ENCODE results near the gene RAP1A. TPM values are rescaled to one million over a fixed set of nuclear protein-coding genes. Genes with fewer than 3 reads are reported as not detected.

RAP1A gene
- total and polyA plus RNA-seq, 4 donors = 14.2 to 31.4 (median 25.8) TPM

DNA sequence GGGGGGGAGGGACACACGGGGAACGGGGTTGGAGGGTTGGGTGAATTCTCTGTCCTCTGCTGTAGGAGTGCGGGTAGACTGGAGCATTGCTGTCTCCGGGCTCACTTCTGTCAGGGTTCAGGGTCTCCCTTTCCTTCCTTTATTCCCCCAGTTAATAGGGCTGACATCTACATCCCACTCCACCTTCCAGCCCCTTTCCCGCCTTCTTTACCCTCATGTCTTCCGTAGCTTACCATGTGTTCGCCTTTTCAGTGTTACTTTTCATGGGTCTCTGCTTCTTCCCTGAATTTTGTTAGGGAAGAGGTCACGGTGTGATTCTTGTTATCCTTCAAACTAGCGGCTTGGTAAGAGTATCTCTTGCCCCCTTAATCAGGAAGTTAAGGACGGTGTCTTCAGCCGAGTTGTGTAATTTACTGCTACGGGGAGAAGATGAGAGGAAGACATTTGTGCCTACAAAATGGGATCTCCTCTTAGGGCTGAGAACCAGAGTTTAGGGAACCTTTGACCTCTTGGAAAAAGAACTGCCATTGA lies 917 bp downstream of the RAP1A start:
- peak in 1 of 2 donors; percentile 2 for TF ChIP-seq RXRA (IDR thresholded peaks at IDR 0.05)
- peak; percentile 46 for TF ChIP-seq YY1 (IDR thresholded peaks at IDR 0.05)
- TF ChIP-seq, protein P1, sequence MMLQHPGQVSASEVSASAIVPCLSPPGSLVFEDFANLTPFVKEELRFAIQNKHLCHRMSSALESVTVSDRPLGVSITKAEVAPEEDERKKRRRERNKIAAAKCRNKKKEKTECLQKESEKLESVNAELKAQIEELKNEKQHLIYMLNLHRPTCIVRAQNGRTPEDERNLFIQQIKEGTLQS (IDR thresholded peaks at IDR 0.05) = no peak
- TF ChIP-seq NR2F2 (IDR thresholded peaks at IDR 0.05) = peak; percentile 34
- no peak for DNase-seq (ENCODE audit: low spot score)
- H3K9me3 ChIP-seq (ENCODE audit: control insufficient read depth in 4 of 4, low read length in 3 of 4) = no peaks in the 10 kb centered on the region
- 1% methylated on average over 12 of the region's 12 CpGs for WGBS
- no peaks in the 10 kb centered on the region for H3K36me3 ChIP-seq (ENCODE audit: control insufficient read depth in 4 of 4, insufficient read depth in 3 of 4, low read depth in 1 of 4, low read length in 3 of 4)
- H3K4me1 ChIP-seq (ENCODE audit: control insufficient read depth in 4 of 4, insufficient read depth in 4 of 4, low read length in 3 of 4) = peaks cover 5 to 35% (median 21%) of the 10 kb centered on the region in 4 donors
- no peaks in the 10 kb centered on the region for H3K27me3 ChIP-seq (ENCODE audit: control insufficient read depth in 4 of 4, insufficient read depth in 4 of 4, low read length in 3 of 4)
- peak overlapping the region; percentile 30 to 97 for H3K9ac ChIP-seq (ENCODE audit: low read depth in 1 of 2, low read length in 2 of 2)
- H3K4me3 ChIP-seq (ENCODE audit: low read depth in 1 of 3, low read length in 3 of 3) = peak overlapping the region; percentile 92 to 99 (median 95)
- H3K27ac ChIP-seq (ENCODE audit: low read depth in 1 of 2, low read length in 2 of 2) = peak overlapping the region; percentile 93 to 96

DNA sequence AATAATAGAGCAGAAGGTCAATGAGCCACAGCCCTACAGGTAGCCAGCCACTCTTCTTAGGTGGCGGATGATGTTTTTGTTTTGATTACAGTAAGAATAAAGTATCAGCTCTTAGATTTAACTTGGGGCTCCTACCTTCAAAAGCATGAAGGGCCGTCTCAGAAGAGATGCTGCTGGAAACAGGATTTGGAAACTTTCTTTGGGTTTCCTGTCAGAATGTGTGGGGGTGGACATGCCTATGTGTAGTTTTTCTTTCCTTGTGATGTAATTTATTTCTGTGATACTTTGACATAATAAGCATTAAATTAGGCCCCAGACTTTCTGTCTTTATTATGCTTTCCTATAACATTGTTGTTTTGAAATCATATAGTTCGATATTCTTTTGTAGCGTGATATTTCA lies 1.5 kb downstream of the RAP1A start:
- peaks cover 5 to 35% (median 21%) of the 10 kb centered on the region in 4 donors for H3K4me1 ChIP-seq (ENCODE audit: control insufficient read depth in 4 of 4, insufficient read depth in 4 of 4, low read length in 3 of 4)
- peak overlapping the region; percentile 93 to 96 for H3K27ac ChIP-seq (ENCODE audit: low read depth in 1 of 2, low read length in 2 of 2)
- TF ChIP-seq YY1 (IDR thresholded peaks at IDR 0.05) (no peak), TAF1 (conservative IDR thresholded peaks at IDR 0.05) (no peak), EGR1 (IDR thresholded peaks at IDR 0.05; ENCODE audit: low read depth in 2 of 2) (no peak), SP1 (IDR thresholded peaks at IDR 0.05) (no peak), HNF4A (conservative IDR thresholded peaks at IDR 0.05) (no peak), GABPA (IDR thresholded peaks at IDR 0.05 in 1 of 2, conservative IDR thresholded peaks at IDR 0.05 in 1 of 2) (no peak)
- TF ChIP-seq, protein P1 (IDR thresholded peaks at IDR 0.05) = no peak
- TF ChIP-seq, protein P2, sequence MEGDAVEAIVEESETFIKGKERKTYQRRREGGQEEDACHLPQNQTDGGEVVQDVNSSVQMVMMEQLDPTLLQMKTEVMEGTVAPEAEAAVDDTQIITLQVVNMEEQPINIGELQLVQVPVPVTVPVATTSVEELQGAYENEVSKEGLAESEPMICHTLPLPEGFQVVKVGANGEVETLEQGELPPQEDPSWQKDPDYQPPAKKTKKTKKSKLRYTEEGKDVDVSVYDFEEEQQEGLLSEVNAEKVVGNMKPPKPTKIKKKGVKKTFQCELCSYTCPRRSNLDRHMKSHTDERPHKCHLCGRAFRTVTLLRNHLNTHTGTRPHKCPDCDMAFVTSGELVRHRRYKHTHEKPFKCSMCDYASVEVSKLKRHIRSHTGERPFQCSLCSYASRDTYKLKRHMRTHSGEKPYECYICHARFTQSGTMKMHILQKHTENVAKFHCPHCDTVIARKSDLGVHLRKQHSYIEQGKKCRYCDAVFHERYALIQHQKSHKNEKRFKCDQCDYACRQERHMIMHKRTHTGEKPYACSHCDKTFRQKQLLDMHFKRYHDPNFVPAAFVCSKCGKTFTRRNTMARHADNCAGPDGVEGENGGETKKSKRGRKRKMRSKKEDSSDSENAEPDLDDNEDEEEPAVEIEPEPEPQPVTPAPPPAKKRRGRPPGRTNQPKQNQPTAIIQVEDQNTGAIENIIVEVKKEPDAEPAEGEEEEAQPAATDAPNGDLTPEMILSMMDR (IDR thresholded peaks at IDR 0.05; ENCODE audit: low read depth, low read length, missing input control) = no peak
- no peak for DNase-seq (ENCODE audit: low spot score)
- H3K27me3 ChIP-seq (ENCODE audit: control insufficient read depth in 4 of 4, insufficient read depth in 4 of 4, low read length in 3 of 4) = no peaks in the 10 kb centered on the region
- no peaks in the 10 kb centered on the region for H3K9me3 ChIP-seq (ENCODE audit: control insufficient read depth in 4 of 4, low read length in 3 of 4)
- H3K36me3 ChIP-seq (ENCODE audit: control insufficient read depth in 4 of 4, insufficient read depth in 3 of 4, low read depth in 1 of 4, low read length in 3 of 4) = no peaks in the 10 kb centered on the region
- 73% methylated on average over 4 of the region's 4 CpGs for WGBS
- peak overlapping the region; percentile 92 to 99 (median 95) for H3K4me3 ChIP-seq (ENCODE audit: low read depth in 1 of 3, low read length in 3 of 3)
- peak overlapping the region; percentile 30 to 97 for H3K9ac ChIP-seq (ENCODE audit: low read depth in 1 of 2, low read length in 2 of 2)

DNA sequence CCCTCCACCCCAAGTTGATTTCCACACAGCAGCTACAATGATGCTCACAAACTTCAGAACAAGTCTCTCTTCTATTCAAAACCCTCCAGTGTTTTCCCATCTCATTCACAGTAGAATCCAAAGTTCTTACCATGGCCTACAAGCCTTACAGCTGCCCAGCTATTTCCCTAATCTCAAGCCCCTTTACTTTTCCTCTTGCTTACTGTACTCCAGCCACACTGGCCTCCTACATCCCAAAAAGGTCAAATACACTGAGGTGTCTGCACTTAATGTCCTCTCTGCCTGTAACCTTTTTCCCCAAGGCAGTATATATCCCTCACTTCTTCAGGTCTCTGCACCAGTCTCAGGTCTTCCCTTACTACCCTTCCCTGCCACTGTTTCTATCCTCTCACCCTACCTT lies 2.6 kb downstream of the RAP1A start:
- Histone ChIP-seq H3K4me1 (ENCODE audit: control insufficient read depth in 4 of 4, insufficient read depth in 4 of 4, low read length in 3 of 4) (peaks cover 5 to 38% (median 21%) of the 10 kb centered on the region in 4 donors), H3K27me3 (ENCODE audit: control insufficient read depth in 4 of 4, insufficient read depth in 4 of 4, low read length in 3 of 4) (no peaks in the 10 kb centered on the region), H3K9me3 (ENCODE audit: control insufficient read depth in 4 of 4, low read length in 3 of 4) (no peaks in the 10 kb centered on the region), H3K27ac (ENCODE audit: low read depth in 1 of 2, low read length in 2 of 2) (no peak overlapping the region), H3K9ac (ENCODE audit: low read depth in 1 of 2, low read length in 2 of 2) (peak overlapping the region in 1 of 2 donors; percentile 14), H3K36me3 (ENCODE audit: control insufficient read depth in 4 of 4, insufficient read depth in 3 of 4, low read depth in 1 of 4, low read length in 3 of 4) (no peaks in the 10 kb centered on the region), H3K4me3 (ENCODE audit: low read depth in 1 of 3, low read length in 3 of 3) (no peak overlapping the region)
- DNase-seq (ENCODE audit: low spot score) = no peak
- TF ChIP-seq RAD21 (IDR thresholded peaks at IDR 0.05) = peak in 1 of 2 donors; percentile 12
- no peak for TF ChIP-seq SP1 (IDR thresholded peaks at IDR 0.05)

Data from liver (tissue), 9 donors.